Smooth muscle cell (in vitro differentiated cells): Measurements from ENCODE around the gene FHIT. TPM values are rescaled to one million over a fixed set of nuclear protein-coding genes. Genes with fewer than 3 reads are reported as not detected.

ENCODE experiments used
- DNase-seq: peaks from one replicate; lab custom pipeline; 2025; ENCODE audit not compliant: unreplicated experiment; lab: John Stamatoyannopoulos, UW
- H2AFZ ChIP-seq: fragments of 200-600 bp; sonication (generic); 2 replicates; pipeline ENCODE4 v1.6.0; 2016; ENCODE audit warnings: antibody characterized with exemption, low read depth, mild to moderate bottlenecking
- H3F3A ChIP-seq: fragments of 200-600 bp; sonication (generic); 2 replicates; pipeline ENCODE4 v1.6.0; 2017; ENCODE audit warnings: antibody characterized with exemption, low read depth
- H3K27ac ChIP-seq: fragments of 200-600 bp; sonication (generic); 2 replicates; pipeline ENCODE4 v1.5.1; 2016; ENCODE audit warnings: low read depth, mild to moderate bottlenecking
- H3K27me3 ChIP-seq: fragments of 200-600 bp; sonication (generic); 2 replicates; pipeline ENCODE4 v1.6.1; 2016; ENCODE audit warnings: low read depth, mild to moderate bottlenecking
- H3K36me3 ChIP-seq: fragments of 200-600 bp; sonication (generic); 2 replicates; pipeline ENCODE4 v1.5.1; 2016; ENCODE audit warnings: low read depth
- H3K4me1 ChIP-seq: fragments of 200-600 bp; sonication (generic); 2 replicates; pipeline ENCODE4 v1.5.1; 2016; ENCODE audit warnings: low read depth
- H3K4me2 ChIP-seq: fragments of 200-600 bp; sonication (generic); 2 replicates; pipeline ENCODE4 v1.6.0; 2016; ENCODE audit warnings: mild to moderate bottlenecking
- H3K4me3 ChIP-seq: fragments of 200-600 bp; sonication (generic); 2 replicates; pipeline ENCODE4 v1.5.1; 2016; ENCODE audit warnings: mild to moderate bottlenecking
- H3K79me2 ChIP-seq: fragments of 200-600 bp; sonication (generic); 2 replicates; pipeline ENCODE4 v1.6.0; 2016; ENCODE audit warnings: low read depth, mild to moderate bottlenecking
- H3K9ac ChIP-seq: fragments of 200-600 bp; sonication (generic); 2 replicates; pipeline ENCODE4 v1.6.0; 2016; ENCODE audit warnings: low read depth
- H3K9me3 ChIP-seq: fragments of 200-600 bp; sonication (generic); replicated peaks from 2 replicates; pipeline ENCODE4 v1.5.1; 2016; ENCODE audit warnings: low read depth
- H4K20me1 ChIP-seq: fragments of 200-600 bp; sonication (generic); 2 replicates; pipeline ENCODE4 v1.6.0; 2016; ENCODE audit warnings: low read depth
- WGBS: methylation state at CpG from one replicate; pipeline ENCODE4 v1.1.7; 2016; ENCODE audit warnings: low lambda C conversion rate; 5-methylcytosine and 5-hydroxymethylcytosine counted together
- polyA plus RNA-seq: library from polyadenylated mRNA; unstranded; fragments of >200 nt; fragmentation: Nextera tagmentation; extraction: Ambion mirVana; gene quantifications from 2 replicates; pipeline ENCODE4 v1.2.1, GENCODE V29; 2016
- total RNA-seq: library from RNA; depleted of rRNA; stranded (reverse); fragments of >200 nt; gene quantifications from 2 replicates; pipeline ENCODE4 v1.2.3, GENCODE V29; 2014
- TF ChIP-seq, protein P1 (sequence below): fragments of 200-600 bp; sonication (generic); IDR thresholded peaks from 2 replicates; pipeline ENCODE4 v1.5.1; 2017; ENCODE audit warnings: borderline replicate concordance, mild to moderate bottlenecking, antibody characterized with exemption; ENCODE audit not compliant: insufficient read depth, poor library complexity, severe bottlenecking

FHIT gene
- total and polyA plus RNA-seq, 2 experiments from 2014 or later = 5.9 to 6.7 TPM

DNA sequence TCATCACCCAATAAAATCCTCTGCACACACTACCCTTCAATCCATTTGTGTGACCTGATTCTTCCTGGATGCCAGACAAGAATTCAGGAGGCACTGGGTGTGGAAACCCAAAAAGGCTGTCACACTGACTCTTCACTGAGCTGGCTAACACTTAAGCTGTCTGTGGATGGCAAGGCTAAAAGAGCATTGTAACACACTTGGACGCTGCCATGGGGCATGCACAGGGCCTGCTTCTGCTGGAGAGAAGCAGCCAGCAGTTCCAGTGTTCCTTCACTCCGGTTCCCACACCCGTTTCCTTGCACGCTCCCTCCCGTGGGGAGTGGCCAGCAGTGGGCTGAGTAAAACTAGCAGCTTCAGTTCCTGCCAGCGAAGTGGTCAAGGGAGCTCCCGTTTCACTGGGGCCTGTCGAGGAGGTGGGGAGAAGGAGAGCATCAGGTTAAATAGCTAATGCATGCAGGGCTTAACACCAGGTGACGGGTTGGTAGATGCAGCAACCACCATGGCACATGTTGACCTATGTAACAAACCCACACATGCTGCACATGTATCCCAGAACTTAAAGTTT lies 737.1 kb downstream of the FHIT start:
- Histone ChIP-seq H3K36me3 (no peaks in the 10 kb centered on the region), H4K20me1 (no peaks in the 10 kb centered on the region), H3F3A (no peaks in the 10 kb centered on the region), H2AFZ (no peak overlapping the region), H3K9me3 (no peaks in the 10 kb centered on the region), H3K27me3 (no peaks in the 10 kb centered on the region), H3K4me2 (no peak overlapping the region), H3K9ac (no peak overlapping the region), H3K4me3 (no peak overlapping the region), H3K27ac (no peak overlapping the region), H3K4me1 (no peaks in the 10 kb centered on the region), H3K79me2 (no peaks in the 10 kb centered on the region)
- TF ChIP-seq, protein P1, sequence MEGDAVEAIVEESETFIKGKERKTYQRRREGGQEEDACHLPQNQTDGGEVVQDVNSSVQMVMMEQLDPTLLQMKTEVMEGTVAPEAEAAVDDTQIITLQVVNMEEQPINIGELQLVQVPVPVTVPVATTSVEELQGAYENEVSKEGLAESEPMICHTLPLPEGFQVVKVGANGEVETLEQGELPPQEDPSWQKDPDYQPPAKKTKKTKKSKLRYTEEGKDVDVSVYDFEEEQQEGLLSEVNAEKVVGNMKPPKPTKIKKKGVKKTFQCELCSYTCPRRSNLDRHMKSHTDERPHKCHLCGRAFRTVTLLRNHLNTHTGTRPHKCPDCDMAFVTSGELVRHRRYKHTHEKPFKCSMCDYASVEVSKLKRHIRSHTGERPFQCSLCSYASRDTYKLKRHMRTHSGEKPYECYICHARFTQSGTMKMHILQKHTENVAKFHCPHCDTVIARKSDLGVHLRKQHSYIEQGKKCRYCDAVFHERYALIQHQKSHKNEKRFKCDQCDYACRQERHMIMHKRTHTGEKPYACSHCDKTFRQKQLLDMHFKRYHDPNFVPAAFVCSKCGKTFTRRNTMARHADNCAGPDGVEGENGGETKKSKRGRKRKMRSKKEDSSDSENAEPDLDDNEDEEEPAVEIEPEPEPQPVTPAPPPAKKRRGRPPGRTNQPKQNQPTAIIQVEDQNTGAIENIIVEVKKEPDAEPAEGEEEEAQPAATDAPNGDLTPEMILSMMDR = no peak
- 96% methylated on average over 9 of the region's 9 CpGs for WGBS
- no peak for DNase-seq

DNA sequence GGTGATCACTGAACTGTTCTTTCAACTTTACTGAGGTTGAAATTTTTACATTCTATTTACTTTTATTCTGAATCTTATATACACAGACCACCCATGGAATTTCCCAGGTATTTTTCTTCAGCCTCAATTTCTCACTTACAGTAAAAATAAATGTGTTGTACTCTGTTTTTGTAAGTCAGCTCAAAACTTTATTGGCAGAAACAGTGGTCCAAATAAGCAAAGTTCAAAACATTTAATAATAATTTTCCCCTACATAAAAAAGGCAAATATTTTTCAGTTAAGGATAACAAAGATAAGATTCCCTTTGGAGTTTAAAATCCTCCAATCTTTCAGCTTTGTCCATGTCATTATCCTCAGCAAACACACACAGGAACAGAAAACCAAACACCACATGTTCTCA lies 738.0 kb downstream of the FHIT start:
- Histone ChIP-seq H3K9ac (no peak overlapping the region), H4K20me1 (no peaks in the 10 kb centered on the region), H3K4me1 (no peaks in the 10 kb centered on the region), H3K4me3 (no peak overlapping the region), H3K36me3 (no peaks in the 10 kb centered on the region), H3K27ac (no peak overlapping the region), H3F3A (no peaks in the 10 kb centered on the region), H3K27me3 (no peaks in the 10 kb centered on the region), H3K9me3 (no peaks in the 10 kb centered on the region), H2AFZ (no peak overlapping the region), H3K79me2 (no peaks in the 10 kb centered on the region), H3K4me2 (no peak overlapping the region)
- DNase-seq = no peak
- TF ChIP-seq, protein P1 = no peak

DNA sequence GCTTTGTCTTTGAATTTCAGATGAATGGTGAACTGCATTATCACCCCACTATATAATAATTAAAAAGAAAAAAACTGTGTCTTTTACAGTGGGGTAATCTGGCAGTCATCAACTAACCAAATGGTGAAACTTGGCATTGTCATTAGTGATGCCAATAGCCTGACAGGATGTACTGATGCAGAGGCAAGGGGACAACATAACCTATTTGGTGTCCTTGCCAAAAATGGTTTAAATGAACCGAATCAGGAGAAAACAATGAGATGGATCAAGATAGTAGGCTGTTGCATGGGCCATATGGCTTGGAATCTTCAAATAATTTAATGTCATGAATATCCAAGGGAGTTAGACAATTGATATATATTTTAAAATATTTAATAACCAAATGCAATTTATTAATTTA lies 738.7 kb downstream of the FHIT start:
- TF ChIP-seq, protein P1 = no peak
- 96% methylated on average over 1 of the region's 1 CpG for WGBS
- no peak overlapping the region for H3K4me2 ChIP-seq
- H3K36me3 ChIP-seq = no peaks in the 10 kb centered on the region
- H3K9ac ChIP-seq = no peak overlapping the region
- no peak for DNase-seq
- no peak overlapping the region for H3K27ac ChIP-seq
- no peak overlapping the region for H2AFZ ChIP-seq
- H3K9me3 ChIP-seq = no peaks in the 10 kb centered on the region
- no peaks in the 10 kb centered on the region for H3K27me3 ChIP-seq
- no peaks in the 10 kb centered on the region for H3F3A ChIP-seq
- H3K4me1 ChIP-seq = no peaks in the 10 kb centered on the region
- H4K20me1 ChIP-seq = no peaks in the 10 kb centered on the region
- H3K4me3 ChIP-seq = no peak overlapping the region
- H3K79me2 ChIP-seq = no peaks in the 10 kb centered on the region

DNA sequence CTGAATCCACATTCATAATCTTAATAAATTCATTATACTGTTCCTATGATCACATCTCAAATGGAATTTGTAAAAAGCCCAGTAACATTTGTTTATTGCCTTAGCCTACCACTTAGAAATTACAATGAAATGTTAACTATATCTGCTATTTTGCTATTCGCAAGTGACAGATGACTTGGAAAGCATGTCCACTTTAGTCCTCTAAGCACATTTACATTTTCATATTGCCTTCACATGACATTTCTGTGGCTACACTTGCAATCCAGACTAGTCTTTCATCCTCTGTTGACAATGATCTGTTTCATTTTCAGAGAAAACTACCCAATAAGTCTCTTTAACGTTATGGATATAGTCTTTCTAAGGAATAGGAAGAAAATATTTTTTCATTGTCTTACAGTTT lies 741.8 kb downstream of the FHIT start:
- no peak for DNase-seq
- H3K9ac ChIP-seq = no peak overlapping the region
- no peaks in the 10 kb centered on the region for H3K27me3 ChIP-seq
- H3K27ac ChIP-seq = no peak overlapping the region
- H2AFZ ChIP-seq = no peak overlapping the region
- H4K20me1 ChIP-seq = no peaks in the 10 kb centered on the region
- no peaks in the 10 kb centered on the region for H3K9me3 ChIP-seq
- WGBS = 82% methylated on average over 2 of the region's 2 CpGs
- H3K36me3 ChIP-seq = no peaks in the 10 kb centered on the region
- no peaks in the 10 kb centered on the region for H3K4me1 ChIP-seq
- H3K4me2 ChIP-seq = no peak overlapping the region
- no peaks in the 10 kb centered on the region for H3F3A ChIP-seq
- TF ChIP-seq, protein P1 = no peak
- no peak overlapping the region for H3K4me3 ChIP-seq
- H3K79me2 ChIP-seq = no peaks in the 10 kb centered on the region
